ENCODE measurements around the gene UNC13A. TPM values are rescaled to one million over a fixed set of nuclear protein-coding genes. Genes with fewer than 3 reads are reported as not detected.

UNC13A gene
- total RNA-seq, 1 experiment from 2014 or later = 29.0 TPM

DNA sequence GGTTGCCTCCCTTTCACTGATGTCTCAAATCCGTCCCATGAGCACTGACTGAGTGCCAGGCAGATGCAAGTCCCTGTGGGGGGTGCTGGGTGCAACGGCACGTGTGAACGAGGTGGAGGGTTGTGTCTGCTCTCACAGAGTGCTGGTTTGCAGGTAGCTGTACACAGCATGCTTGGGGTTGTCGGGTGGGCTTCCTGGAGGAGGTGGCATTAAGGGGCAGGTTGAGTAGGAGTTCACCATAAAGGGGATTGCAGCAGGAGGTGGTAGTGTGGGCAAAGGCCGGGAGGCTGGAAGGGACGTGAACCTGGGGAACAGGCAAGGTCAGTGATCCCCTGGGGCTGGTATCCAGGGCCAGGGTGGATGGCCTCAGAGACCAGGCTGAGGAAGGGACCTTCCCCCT, 115.5 kb downstream of the UNC13A start:
- peaks cover 2% of the 10 kb centered on the region; the same call in 1 of the 2 replicates for H3K79me2 ChIP-seq (ENCODE audit: insufficient read depth, low read length)
- DNase-seq (ENCODE audit: low read depth, low spot score) (no peak), ATAC-seq (no peak)
- H4K20me1 ChIP-seq (ENCODE audit: insufficient read depth) = 0 out of 2 replicates have a peak, but pooled peaks cover 5% of the 10 kb centered on the region
- H3K9ac ChIP-seq (ENCODE audit: low read length) = no peak overlapping the region
- intact Hi-C loops (cut with micrococcal nuclease) = loop anchor here (5.0 kb wide), 1 partner anchor 130 kb away; no protein-coding TSS in a partner anchor
- H3K4me1 ChIP-seq (ENCODE audit: control insufficient read depth in 1 of 2, insufficient read depth in 2 of 2, low read length in 2 of 2) = peaks cover 3 to 24% of the 10 kb centered on the region in 2 experiments; a peak in 3 of 4 replicates
- H3K4me3 ChIP-seq (replicated peaks in 1 of 2; ENCODE audit: low read depth in 1 of 2, low read length in 2 of 2) = no peak overlapping the region
- no peaks in the 10 kb centered on the region for H3K9me3 ChIP-seq (ENCODE audit: control insufficient read depth in 1 of 2, insufficient read depth in 1 of 2, low read depth in 1 of 2, low read length in 2 of 2)
- BruUV-seq (replicated peaks) = no TSS peak
- H3K4me2 ChIP-seq (ENCODE audit: low read length) = no peak overlapping the region
- no peak overlapping the region for H2AFZ ChIP-seq (ENCODE audit: low read depth, low read length, poor library complexity, severe bottlenecking)
- H3K27me3 ChIP-seq (ENCODE audit: insufficient read depth, low read length) = no peaks in the 10 kb centered on the region
- RAD21 ChIA-PET (ENCODE audit: low non-redundant PET in 1 of 2, low total read pairs in 2 of 2, uncharacterized antibody in 2 of 2, unreplicated experiment in 2 of 2) = interaction anchor here in 1 of 2 experiments (0.6 kb wide), 1 partner anchor 227 kb away, joined by 4 read pairs; no protein-coding TSS in a partner anchor
- CTCF ChIA-PET = no interaction called here
- no peaks in the 10 kb centered on the region for H3K9me2 ChIP-seq (ENCODE audit: insufficient read depth)
- TF ChIP-seq POLR2AphosphoS5 (IDR thresholded peaks at IDR 0.05; ENCODE audit: low read depth, low read length) (no peak), ZNF274 (IDR thresholded peaks at IDR 0.05; ENCODE audit: low read depth, low read length) (no peak), CTCF (IDR thresholded peaks at IDR 0.05 in 2 of 3, conservative IDR thresholded peaks at IDR 0.05 in 1 of 3; ENCODE audit: borderline replicate concordance in 1 of 3, insufficient read depth in 1 of 3, low read depth in 2 of 3, low read length in 2 of 3) (no peak), JUND (IDR thresholded peaks at IDR 0.05) (no peak), ELF1 (IDR thresholded peaks at IDR 0.05; ENCODE audit: borderline replicate concordance, low read depth) (no peak), ZFX (IDR thresholded peaks at IDR 0.05) (no peak), POLR2A (IDR thresholded peaks at IDR 0.05; ENCODE audit: borderline replicate concordance, extremely low read depth, insufficient read depth, insufficient read length) (no peak), SP1 (IDR thresholded peaks at IDR 0.05; ENCODE audit: low read depth) (no peak), FOSL1 (IDR thresholded peaks at IDR 0.05; ENCODE audit: low read depth) (no peak)
- TF ChIP-seq, protein P1, sequence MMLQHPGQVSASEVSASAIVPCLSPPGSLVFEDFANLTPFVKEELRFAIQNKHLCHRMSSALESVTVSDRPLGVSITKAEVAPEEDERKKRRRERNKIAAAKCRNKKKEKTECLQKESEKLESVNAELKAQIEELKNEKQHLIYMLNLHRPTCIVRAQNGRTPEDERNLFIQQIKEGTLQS (IDR thresholded peaks at IDR 0.05) = no peak
- POLR2A ChIA-PET = no interaction called here
- H3K27ac ChIP-seq (ENCODE audit: low read depth, low read length) = no peak overlapping the region; the same call in 1 of the 2 replicates
- H3K36me3 ChIP-seq (ENCODE audit: control insufficient read depth in 1 of 2, insufficient read depth in 2 of 2, low read length in 2 of 2) = peaks cover 18 to 38% of the 10 kb centered on the region in 2 experiments; a peak in 3 of 4 replicates

All from HCT116 (cell line).